Breast epithelium (tissue), 3 donors: ENCODE measurements around the gene GPC5.

Experiments
- CTCF ChIP-seq, 3 donors: fragments of 450-650 bp; IDR thresholded peaks; one replicate each; pipeline ENCODE4 v1.5.1; 2016 to 2017; ENCODE audit warnings: antibody characterized with exemption in 3 of 3, mild to moderate bottlenecking in 3 of 3, moderate library complexity in 3 of 3
- POLR2AphosphoS5 ChIP-seq, 3 donors: sonication (generic); formaldehyde crosslinking; IDR thresholded peaks; one replicate each; pipeline ENCODE4 v1.6.1; 2017; ENCODE audit warnings: antibody characterized with exemption in 3 of 3

- TF ChIP-seq CTCF (IDR thresholded peaks at IDR 0.05) (no peak), POLR2AphosphoS5 (IDR thresholded peaks at IDR 0.05) (no peak)
These were observed 29.0 kb upstream of the GPC5 start for GRCh38 chr13:91369441-91369831.
